Stimulated activated CD8-positive, alpha-beta memory T cell treated with anti-CD3 and anti-CD28 coated beads, Interleukin-4, amount 100 ng/mL, for 4 hours (primary cell): Measurements from ENCODE around the gene KCNH1.

Experiments used
- DNase-seq, 2 donors: peaks; one replicate each; pipeline ENCODE4 v3.0.0-alpha.2; 2020; ENCODE audit warnings: low read depth in 2 of 2, low spot score in 1 of 2

KCNH1 gene

DNA sequence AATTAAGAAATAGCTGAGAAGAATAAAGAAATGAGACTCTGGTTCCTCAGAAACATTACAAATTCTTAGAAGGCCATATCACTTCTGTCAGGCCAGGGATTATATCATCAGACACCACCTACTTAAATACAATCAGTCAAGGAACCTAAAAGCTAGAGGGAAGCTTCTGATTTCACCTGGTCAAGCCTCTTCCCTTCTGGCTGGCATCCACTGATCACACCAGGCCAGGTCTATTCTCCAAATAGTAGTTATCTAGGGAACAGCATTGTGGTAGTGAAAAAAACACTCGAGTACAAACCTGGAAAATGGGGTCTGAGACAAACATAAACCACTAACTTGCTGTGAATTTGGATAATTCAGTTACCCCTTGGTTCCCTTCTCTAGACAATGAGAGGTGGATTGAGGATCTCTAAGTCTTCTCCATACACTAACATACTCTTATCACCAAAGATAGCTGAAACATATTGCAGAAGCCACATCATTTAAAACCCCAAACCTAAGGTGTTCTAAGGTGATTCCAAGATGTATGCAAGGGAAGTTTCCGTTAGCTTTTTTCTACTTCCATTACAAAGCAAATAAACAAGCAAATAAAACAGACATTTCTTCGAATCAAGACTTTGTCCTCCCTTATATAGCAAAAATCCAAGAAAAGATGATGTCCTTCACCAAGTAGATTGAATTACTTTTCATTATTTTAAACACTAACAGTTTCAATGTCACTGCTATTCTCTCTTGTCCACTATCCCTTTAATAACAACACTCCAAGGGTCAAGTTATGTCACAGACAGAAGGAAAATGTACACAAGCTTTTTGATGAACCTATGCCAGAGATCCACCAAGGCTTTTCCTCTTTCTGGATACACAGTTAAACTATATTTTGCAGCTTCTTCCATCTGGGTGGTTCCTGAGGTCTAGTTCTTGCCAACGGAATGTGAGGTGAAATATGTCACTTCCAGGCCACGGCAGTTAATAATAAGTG is 212.9 kb downstream of the KCNH1 start:
- DNase-seq: no peak

DNA sequence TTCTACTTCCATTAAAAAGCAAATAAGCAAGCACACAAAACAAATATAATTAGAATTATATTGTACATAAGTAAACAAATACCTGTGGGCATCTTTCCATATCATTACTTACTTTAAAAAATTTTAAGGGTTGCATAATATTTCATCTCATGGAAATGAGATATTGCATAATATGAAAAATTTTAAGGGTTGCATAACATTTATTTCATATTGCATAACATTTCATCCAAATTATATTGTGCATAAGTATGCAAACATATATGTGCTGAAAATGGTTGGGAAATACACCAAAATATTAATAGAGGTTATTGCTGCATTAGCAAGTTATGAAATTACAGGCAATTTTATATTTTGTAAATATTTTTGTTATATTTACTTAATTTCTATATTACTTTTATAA is 213.7 kb downstream of the KCNH1 start:
- no peak for DNase-seq

DNA sequence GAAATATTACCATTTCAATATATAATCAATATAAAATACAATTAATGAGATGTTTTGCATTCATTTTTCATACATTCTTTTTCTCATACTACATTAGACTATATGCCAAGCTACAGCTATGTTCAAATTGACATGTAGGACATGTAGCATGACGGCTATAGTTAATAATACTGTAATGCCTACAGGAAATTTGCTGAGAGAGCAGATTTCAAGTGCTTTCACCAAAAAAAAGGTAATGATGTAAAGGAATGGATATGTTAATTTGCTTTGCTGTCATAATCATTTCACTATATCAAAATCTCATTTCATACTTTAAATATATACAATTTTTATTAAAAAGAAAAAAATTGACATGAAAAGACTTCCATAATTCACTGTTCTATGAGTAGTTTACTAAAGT is 215.1 kb downstream of the KCNH1 start:
- no peak for DNase-seq

DNA sequence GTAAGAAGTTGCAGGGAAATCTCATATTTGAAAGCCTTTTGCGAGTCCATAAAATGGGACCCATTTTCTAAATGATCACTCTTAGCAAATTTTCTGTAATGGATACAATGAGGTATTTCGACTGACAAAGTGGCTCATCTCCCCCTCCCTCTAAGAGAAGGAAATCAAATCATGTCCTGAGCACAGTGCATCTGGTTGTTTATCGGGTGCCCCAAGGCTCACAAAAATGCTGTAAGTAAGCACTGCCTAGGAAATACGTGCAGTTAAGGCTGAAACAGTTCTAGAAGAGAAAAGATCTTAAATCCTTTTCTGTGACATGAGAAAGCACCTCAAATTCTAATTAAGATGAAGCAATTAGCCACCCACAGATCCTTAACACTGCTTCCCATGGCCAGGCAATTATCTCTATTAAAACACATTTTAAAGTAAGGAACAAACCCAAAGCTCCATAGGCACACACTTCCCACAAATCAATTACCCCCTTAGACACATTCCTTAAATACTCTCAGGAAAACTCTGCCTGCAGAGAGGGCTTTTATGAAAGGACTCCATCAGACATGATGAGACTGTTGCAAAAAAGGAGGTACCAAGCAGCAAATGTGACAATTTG is 216.3 kb downstream of the KCNH1 start:
- no peak for DNase-seq

DNA sequence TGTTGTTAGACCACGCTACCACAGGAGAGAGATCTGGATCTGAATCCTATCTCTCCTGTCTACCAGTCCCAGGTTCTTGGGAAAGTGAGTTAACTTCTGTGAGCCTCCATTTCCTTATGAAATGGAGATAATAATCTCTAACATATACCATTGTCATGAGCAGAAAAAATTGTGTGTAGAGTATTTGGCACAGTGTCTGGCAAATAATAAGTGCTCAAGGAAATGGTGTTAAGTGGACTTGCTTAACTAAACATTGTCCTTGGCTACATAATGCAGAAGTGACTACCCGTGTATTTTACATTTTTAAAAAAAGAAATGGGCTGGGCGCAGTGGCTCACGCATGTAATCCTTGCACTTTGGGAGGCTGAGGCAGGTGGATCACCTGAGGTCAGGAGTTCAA is 217.4 kb downstream of the KCNH1 start:
- no peak for DNase-seq

DNA sequence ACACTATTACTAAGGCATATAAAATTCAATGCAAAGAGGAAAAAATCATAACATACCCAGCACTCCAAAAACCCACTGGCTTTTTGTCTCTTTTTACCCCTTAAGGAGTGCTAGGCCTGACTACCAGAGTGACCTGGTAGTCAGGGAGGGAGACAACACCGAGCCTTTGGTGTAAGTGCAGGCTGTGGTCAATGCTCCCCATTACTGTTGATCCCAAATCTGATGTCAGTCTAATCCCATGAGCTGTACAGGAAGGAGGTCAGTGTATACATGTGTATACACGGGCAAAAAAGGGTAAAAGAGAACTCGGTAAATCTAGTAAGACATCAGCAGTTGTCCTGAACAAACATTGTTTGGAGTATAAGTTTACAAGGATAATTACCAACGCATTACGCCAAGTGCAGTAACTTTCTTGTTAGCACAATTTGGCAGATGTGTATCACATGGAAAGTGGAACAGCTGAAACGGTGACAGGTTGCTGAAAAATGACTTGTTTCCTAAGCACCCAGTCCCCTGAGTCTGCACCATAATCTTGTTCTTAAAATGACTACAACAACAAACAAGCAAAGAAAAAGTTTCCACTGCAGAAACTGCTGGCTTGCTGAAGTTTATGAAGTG is 217.9 kb downstream of the KCNH1 start:
- no peak for DNase-seq

DNA sequence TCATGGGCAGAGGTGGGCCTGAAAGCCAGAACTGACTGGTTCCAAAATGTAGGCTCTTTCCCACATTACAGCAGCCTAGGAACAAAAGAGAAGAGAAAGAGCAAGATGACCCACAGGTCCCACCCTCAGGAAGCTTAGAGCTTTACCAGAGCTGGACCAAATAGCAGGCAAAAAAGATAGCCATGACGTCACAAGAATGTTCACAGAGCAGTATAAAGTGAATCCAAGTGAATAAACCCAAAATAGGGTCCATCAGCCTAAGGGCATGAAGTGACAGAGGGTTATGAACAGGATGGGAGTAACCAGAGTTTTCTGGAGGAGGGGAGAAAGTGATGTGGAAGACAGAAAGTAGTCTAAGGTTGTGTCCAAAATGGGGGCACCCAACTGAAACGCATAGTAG is 221.2 kb downstream of the KCNH1 start:
- no peak for DNase-seq

DNA sequence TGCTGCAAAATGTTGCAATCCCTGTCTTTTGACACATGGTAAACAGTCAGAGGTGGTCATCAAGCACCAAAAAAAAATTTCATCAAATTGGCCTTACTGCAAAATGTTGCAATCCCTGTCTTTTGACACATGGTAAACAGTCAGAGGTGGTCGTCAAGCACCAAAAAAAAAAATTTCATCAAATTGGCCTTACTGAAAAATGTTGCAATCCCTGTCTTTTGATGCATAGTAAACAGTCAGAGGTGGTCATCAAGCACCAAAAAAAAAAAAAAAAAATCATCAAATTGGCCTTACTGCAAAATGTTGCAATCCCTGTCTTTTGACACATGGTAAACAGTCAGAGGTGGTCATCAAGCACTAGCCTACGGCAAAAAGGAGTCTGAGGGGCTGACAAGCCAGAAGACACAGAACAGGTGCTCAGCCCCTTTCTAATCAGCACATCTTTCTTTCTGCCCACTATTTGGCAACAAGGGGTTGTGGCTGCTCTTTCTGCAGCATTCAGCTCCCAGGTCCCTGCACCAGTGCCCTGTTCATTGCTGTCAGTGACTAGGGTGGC is 223.8 kb downstream of the KCNH1 start:
- no peak for DNase-seq

DNA sequence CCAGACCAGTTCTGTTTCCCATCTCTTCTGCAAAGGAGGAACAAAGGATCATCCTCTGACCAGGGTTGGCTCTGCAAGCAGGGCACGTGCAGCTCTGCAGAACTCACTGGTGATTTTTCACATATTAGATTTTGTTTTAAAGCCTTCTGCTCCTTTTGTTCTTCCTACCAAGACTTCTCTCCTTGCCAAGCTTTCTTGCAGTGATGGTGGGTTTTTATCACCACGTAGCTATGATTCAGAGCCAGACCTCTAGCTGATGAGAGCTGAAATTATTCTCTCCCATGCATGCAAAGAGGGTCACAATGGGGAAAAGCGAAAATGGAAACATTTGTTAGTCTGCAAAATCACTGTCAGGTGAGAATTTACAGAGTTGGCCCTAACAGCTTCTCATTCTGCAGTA is 225.2 kb downstream of the KCNH1 start:
- no peak for DNase-seq

DNA sequence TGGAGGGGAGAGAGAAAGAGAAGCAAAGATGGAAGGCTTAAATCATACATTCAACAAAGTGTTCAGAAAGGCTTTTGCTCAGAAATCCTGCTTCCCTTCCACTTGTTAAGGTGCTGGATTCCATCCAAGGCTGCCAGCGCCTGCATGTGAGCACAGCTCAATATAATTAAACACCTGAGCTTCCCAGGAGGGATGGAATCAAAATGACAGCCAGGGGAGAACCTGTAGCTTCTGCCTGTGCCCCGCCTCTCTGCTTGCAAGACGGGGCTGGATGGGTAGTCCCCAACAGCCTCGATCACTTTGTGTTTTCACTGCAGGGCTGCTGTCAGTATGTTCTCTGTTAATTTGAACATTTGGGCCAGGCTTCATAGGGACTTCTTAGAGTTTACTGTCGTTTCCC is 225.7 kb downstream of the KCNH1 start:
- no peak for DNase-seq

DNA sequence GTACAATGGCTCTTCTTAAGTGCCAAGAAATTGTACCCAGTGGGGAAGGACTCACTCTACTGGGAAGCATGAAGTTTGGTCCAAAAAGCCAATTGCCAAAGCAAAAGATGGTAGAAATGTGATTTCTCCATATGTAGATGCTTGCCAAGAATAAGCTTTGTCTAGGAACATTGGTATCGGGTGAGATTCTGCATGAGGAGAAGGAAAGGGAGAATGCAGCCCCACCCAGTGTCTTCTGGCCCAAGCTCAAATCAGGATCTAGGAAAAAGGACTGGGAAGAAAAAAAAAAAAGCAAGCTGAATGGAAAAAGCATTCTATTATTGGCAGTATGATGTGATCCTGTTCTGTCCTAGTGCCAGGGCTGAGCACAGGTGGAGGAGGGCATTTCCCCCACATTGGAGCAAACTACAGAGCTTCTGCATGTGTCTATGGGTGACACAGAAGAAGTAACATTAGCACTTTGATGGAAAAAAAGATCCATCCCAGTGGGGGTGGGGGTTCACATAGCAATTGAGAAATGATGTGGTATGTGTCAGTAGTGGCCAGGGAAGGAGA is 226.6 kb downstream of the KCNH1 start:
- no peak for DNase-seq

DNA sequence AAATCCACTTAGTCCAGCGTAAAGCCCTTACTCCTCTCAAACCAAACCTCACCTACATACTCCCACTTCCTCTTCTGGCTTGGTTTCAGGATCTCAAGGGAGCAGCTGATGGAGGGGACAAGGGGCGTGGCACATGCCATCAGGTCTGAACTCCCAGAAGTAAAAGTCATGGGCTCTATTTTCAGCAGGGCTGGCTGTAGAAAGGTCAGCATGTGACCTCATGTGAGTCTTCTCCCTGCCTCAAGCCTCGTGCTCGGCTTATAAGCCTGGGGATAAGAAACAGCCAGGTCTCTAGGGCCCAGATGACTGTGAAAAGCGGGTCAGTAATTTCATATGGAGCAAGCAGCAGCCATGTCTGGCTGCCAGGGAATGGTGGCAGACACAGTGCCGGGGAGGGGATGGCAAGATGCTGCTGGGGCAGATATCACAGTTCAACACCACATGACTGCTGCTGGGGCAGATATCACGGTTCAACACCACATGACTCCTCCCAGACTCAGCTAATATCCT is 227.9 kb downstream of the KCNH1 start:
- DNase-seq: no peak

DNA sequence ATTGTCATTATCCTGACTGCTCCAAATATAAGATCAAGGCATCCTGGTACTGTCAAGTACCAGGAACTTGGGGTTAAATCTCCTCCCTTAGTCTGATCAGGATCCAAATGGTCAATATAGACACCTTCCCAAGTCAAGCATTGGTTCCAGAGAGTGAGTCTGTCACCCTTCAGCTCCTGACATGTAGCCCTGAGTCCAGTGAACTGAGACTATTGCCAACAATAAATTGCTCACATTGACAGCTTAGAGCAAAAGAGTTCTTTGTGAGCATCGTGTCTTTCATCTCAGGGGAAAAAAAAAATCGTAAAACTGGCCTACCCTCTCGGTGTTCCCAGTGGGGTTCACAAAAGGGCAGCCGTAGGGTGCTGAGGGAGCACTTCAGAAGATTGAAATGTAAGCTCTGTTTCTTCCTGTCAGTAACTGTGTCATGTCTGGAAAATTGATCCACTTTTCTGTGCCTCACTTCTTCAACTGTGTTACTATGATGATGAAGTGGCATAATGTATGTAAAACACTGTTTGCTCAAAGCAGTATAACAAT is 228.5 kb downstream of the KCNH1 start:
- DNase-seq: no peak

DNA sequence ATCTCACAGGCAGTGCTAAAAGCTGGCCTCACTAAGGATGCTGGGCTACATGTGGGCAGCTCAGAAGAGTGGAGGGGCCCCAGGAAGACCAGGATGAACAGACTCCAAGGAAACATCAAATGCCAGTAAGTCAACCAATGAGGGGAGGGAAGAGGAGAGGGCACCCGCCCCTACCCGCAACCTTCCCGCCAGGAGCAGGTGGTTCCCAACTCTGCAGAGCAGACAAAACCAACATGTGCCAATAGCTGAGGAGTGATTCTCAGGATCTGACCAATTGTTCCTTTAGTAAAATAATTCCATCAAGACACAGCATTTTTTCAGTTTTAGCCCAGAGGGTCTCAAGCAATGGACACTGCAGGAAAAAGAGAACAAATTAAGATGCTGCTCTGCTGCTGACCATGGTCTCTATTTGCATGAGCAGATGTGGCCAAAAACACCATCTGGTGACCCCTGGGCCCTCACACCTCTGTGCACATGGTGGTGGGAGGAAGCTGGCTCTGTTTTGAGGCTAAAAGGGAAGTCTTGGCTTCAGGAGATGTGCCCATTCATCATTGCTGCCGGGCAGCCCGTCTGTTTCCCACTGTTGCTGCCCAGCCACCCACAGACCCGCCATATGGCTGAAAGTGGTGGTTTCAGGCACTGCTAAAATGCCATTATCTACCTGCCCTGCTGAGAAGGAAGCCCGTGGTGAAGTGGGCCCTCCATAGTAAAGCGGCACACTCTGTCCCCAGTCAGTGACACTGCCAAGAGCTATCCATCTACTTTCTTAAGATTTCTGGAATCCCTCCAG is 231.8 kb downstream of the KCNH1 start:
- no peak for DNase-seq

DNA sequence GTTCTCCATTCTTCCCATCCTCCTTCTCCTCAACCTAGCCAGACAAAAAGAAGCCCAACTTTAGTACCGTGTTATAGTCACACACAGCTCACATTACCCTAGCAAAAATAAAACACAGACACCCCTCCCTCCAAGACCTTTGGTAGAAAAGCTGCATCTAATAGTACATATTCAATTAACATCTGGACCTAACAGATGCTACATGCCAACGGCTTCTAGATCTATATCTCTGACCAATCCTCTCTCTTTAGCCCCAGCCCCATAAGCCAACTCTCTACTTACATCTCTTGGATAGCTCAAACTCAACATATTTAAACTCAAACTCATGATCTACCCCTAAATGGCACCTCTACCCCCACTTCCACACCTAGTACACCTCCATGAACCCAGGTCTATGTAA is 233.1 kb downstream of the KCNH1 start:
- no peak for DNase-seq

DNA sequence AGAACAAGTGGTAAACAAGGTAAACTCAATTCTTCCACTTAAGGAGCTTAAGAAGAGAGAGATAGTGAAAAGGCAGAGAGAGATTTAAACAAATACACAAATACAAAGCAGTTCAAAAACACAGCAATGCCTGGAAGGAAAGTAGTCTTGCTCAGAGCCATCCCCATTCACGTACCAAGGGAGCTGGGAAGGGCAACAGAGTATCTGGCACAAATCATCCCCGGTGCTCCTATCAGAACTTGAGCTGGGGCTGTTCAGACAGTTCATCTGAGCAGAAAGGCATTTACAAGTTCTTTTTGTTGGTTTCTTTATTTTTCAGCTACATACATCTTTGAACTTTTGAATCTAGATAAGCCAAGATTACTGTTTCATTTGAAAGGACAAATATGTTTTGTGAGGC is 233.9 kb downstream of the KCNH1 start:
- DNase-seq: no peak

DNA sequence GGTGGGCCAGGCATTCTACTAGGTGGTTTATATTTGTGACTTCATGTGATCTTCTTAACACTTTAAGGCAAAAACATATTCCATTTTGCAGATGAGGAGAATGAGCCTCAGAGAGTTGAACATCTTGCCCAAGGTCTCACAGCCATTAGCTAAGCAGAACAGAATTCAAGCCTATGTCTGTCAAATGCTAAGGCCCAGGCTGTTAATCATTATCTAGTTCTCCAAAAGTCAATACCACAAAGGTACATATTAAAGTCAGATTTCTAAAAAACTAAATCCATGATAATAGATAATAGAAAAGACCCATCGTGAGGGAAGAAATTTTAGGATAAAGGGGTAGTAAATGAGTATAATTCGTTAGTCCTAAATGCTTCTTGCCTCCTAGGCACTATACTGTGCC is 234.3 kb downstream of the KCNH1 start:
- no peak for DNase-seq

DNA sequence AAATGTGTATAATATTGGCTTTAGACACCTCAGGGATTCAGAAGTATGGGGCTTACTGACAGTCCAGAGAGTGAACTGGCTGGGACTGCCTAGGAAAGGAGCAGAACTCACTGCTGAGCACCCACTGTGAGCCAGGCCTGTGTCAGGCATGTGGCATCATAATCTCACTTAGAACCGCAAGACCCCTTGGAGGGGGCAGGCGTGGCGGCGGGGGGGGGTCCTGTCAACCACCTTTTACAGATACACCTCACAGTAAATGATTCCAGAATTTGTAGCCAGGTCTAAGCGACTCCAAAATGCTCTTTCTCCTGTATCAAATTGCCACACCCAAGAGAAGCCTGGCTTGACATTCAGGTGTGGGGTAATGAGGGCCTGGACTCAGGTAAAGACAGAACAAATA is 235.5 kb downstream of the KCNH1 start:
- no peak for DNase-seq

DNA sequence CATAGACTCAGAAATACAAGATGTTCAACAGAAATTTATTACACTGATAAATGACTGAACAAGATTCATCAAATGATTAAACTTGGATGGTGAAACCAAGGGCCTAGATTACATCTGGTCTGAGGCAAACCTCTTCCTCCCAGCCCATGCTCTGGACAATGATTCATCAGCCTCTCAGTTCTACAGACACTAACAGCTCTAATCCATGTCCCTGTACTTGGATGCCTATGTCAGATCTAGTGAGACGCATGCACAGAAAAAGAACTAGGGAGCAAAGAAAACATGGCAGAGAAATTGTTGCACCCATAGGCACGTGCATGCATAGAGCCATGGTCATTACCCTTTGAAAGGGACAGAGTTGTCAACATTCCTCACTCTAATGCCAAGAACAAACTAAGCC is 250.1 kb downstream of the KCNH1 start:
- no peak for DNase-seq
